GM18868 (cell line): ENCODE data around the gene GIT1.

Experiments
- ATAC-seq: cut with Tn5 transposase; IDR thresholded peaks from one replicate; pipeline ENCODE4 v1.9.1; 2021; ENCODE audit warnings: mild to moderate bottlenecking, moderate library complexity; ENCODE audit not compliant: unreplicated experiment

GIT1 gene

DNA sequence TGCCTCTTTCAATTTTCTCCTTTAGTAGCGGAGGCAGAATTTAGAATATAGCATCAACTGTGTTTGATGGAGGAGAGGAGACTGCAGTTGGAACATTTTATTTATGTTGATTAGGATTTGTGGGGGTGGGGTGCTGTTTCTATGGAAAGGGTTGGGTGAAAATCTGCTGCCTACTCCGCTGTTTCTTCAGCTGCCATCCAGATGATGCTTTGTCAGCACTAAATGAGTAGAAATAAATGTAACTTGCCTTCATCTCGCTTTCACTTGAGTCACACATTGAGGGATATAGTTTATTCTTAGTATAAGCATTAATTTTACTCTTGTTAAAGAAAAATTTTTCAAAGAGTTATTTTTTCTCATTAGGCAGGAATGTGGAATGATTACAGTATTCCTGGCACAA is 64.8 kb downstream of the GIT1 start:
- no peak for ATAC-seq
